ENCODE data around the gene OBSL1.

OBSL1 gene

GRCh38 chr2:219513787-219514186 lies 57.6 kb downstream of the OBSL1 start:
- no peak for DNase-seq (ENCODE audit: low read depth in 2 of 2)

GRCh38 chr2:219512524-219513216 lies 58.7 kb downstream of the OBSL1 start:
- no peak for DNase-seq (ENCODE audit: low read depth in 2 of 2)

- DNase-seq (ENCODE audit: low read depth in 2 of 2), result no peak
Observed at GRCh38 chr2:219511547-219512325, 59.6 kb downstream of the OBSL1 start.

GRCh38 chr2:219510512-219511135 lies 60.7 kb downstream of the OBSL1 start:
- DNase-seq (ENCODE audit: low read depth in 2 of 2), result no peak

GRCh38 chr2:219509780-219510511 lies 61.4 kb downstream of the OBSL1 start:
- no peak for DNase-seq (ENCODE audit: low read depth in 2 of 2)

- DNase-seq (ENCODE audit: low read depth in 2 of 2), result no peak
Observed at GRCh38 chr2:219508971-219509779, 62.2 kb downstream of the OBSL1 start.

GRCh38 chr2:219508444-219508734 lies 63.0 kb downstream of the OBSL1 start:
- no peak for DNase-seq (ENCODE audit: low read depth in 2 of 2)

GRCh38 chr2:219507581-219508443 lies 63.5 kb downstream of the OBSL1 start:
- no peak for DNase-seq (ENCODE audit: low read depth in 2 of 2)

- DNase-seq (ENCODE audit: low read depth in 2 of 2), result no peak
Observed at GRCh38 chr2:219506802-219507526, 64.4 kb downstream of the OBSL1 start.

GRCh38 chr2:219506153-219506801 lies 65.1 kb downstream of the OBSL1 start:
- DNase-seq (ENCODE audit: low read depth in 2 of 2), result no peak

- no peak for DNase-seq (ENCODE audit: low read depth in 2 of 2)
Observed at GRCh38 chr2:219505585-219505984, 65.8 kb downstream of the OBSL1 start.

- no peak for DNase-seq (ENCODE audit: low read depth in 2 of 2)
Observed at GRCh38 chr2:219502618-219503017, 68.7 kb downstream of the OBSL1 start.

GRCh38 chr2:219501849-219502248 lies 69.5 kb downstream of the OBSL1 start:
- no peak for DNase-seq (ENCODE audit: low read depth in 2 of 2)

All from fibroblast of skin of left quadriceps (primary cell).